Neural progenitor cell (in vitro differentiated cells): ENCODE measurements around the gene LCP1. TPM values are rescaled to one million over a fixed set of nuclear protein-coding genes. Genes with fewer than 3 reads are reported as not detected.
A peak's percentile ranks its signal among the peaks of the same experiment; 100 is the strongest.

Experiments
- DNase-seq: peaks from one replicate; pipeline ENCODE4 v3.0.0-alpha.2; 2016; ENCODE audit warnings: low spot score
- H2AFZ ChIP-seq: fragments of 200-600 bp; sonication (generic); replicated peaks from 2 replicates; pipeline ENCODE4 v1.6.1; 2016; ENCODE audit warnings: antibody characterized with exemption
- H3F3A ChIP-seq: fragments of 200-600 bp; sonication (generic); 2 replicates; pipeline ENCODE4 v1.6.1; 2016; ENCODE audit warnings: antibody characterized with exemption, low read depth
- H3K27ac ChIP-seq: fragments of 200-600 bp; sonication (generic); 2 replicates; pipeline ENCODE4 v1.5.1; 2016; ENCODE audit warnings: mild to moderate bottlenecking
- H3K27me3 ChIP-seq: fragments of 200-600 bp; sonication (generic); 2 replicates; pipeline ENCODE4 v1.6.1; 2016; ENCODE audit warnings: mild to moderate bottlenecking, moderate library complexity
- H3K36me3 ChIP-seq: fragments of 200-600 bp; sonication (generic); 2 replicates; pipeline ENCODE4 v1.5.1; 2016
- H3K4me1 ChIP-seq: fragments of 200-600 bp; sonication (generic); 2 replicates; pipeline ENCODE4 v1.6.1; 2016; ENCODE audit warnings: mixed run types
- H3K4me2 ChIP-seq: fragments of 200-600 bp; sonication (generic); 2 replicates; pipeline ENCODE4 v1.6.1; 2016
- H3K4me3 ChIP-seq: fragments of 200-600 bp; sonication (generic); 2 replicates; pipeline ENCODE4 v1.5.1; 2016
- H3K79me2 ChIP-seq: fragments of 200-600 bp; sonication (generic); 2 replicates; pipeline ENCODE4 v1.6.1; 2016; ENCODE audit warnings: low read depth
- H3K9ac ChIP-seq: fragments of 200-600 bp; sonication (generic); 2 replicates; pipeline ENCODE4 v1.6.1; 2016
- H3K9me3 ChIP-seq: fragments of 200-600 bp; sonication (generic); 2 replicates; pipeline ENCODE4 v1.5.1; 2016; ENCODE audit warnings: low read depth
- H4K20me1 ChIP-seq: fragments of 200-600 bp; sonication (generic); 2 replicates; pipeline ENCODE4 v1.6.1; 2016; ENCODE audit warnings: low read depth
- H3K27ac Mint-ChIP-seq: 3 replicates; pipeline ENCODE4 v1.8.0; 2021; ENCODE audit warnings: mixed read lengths
- H3K27me3 Mint-ChIP-seq: 2 replicates; pipeline ENCODE4 v1.8.0; 2022; ENCODE audit warnings: low read depth, mild to moderate bottlenecking, inconsistent platforms, moderate library complexity, mixed read lengths; ENCODE audit not compliant: insufficient read depth
- H3K36me3 Mint-ChIP-seq: 3 replicates; pipeline ENCODE4 v1.8.0; 2021; ENCODE audit warnings: mixed read lengths
- H3K4me1 Mint-ChIP-seq: 3 replicates; pipeline ENCODE4 v1.8.0; 2021; ENCODE audit warnings: mixed read lengths
- H3K4me3 Mint-ChIP-seq: 3 replicates; pipeline ENCODE4 v1.8.0; 2021; ENCODE audit warnings: mild to moderate bottlenecking, moderate library complexity, mixed read lengths
- H3K9me3 Mint-ChIP-seq: 3 replicates; pipeline ENCODE4 v1.8.0; 2020; ENCODE audit warnings: mixed read lengths
- CTCF ChIP-seq: fragments of 200-600 bp; sonication (generic); IDR thresholded peaks from 2 replicates; pipeline ENCODE4 v1.5.1; 2017; ENCODE audit warnings: antibody characterized with exemption, mild to moderate bottlenecking
- EZH2 ChIP-seq: fragments of 200-600 bp; sonication (generic); IDR thresholded peaks from 2 replicates; pipeline ENCODE4 v1.6.1; 2017; ENCODE audit warnings: antibody characterized with exemption, mild to moderate bottlenecking, moderate library complexity
- EZH2phosphoT487 ChIP-seq: fragments of 200-600 bp; sonication (generic); IDR thresholded peaks from 2 replicates; pipeline ENCODE4 v1.6.1; 2017; ENCODE audit warnings: antibody characterized with exemption
- total RNA-seq: library from RNA; depleted of rRNA; stranded (reverse); fragments of >200 nt; gene quantifications from 2 replicates; pipeline ENCODE4 v1.2.3, GENCODE V29; 2015; ENCODE audit warnings: low replicate concordance

LCP1 gene
- total RNA-seq, 1 donor from 2014 or later: 2.2 TPM

- H3K4me3 ChIP-seq: no peak overlapping the region
Observed at GRCh38 chr13:46152627-46153328, 29.2 kb downstream of the LCP1 start.

GRCh38 chr13:46150134-46150693 lies 31.8 kb downstream of the LCP1 start:
- no peak for DNase-seq
- Histone ChIP-seq H3K27ac (no peak overlapping the region), H3K27me3 (no peaks in the 10 kb centered on the region), H3K9ac (no peak overlapping the region), H3K79me2 (no peaks in the 10 kb centered on the region), H3K4me1 (no peaks in the 10 kb centered on the region), H3K4me2 (no peak overlapping the region), H4K20me1 (no peaks in the 10 kb centered on the region), H3K36me3 (no peaks in the 10 kb centered on the region), H3K4me3 (no peak overlapping the region), H3F3A (no peaks in the 10 kb centered on the region), H3K9me3 (no peaks in the 10 kb centered on the region), H2AFZ (no peak overlapping the region)
- Mint-ChIP-seq H3K4me3 (no peak overlapping the region), H3K36me3 (no peaks in the 10 kb centered on the region), H3K27ac (no peak overlapping the region), H3K4me1 (no peaks in the 10 kb centered on the region), H3K27me3 (no peaks in the 10 kb centered on the region), H3K9me3 (no peaks in the 10 kb centered on the region)
- TF ChIP-seq EZH2 (no peak), CTCF (no peak), EZH2phosphoT487 (no peak)

More at GRCh38 chr13:46152627-46153328, 29.2 kb downstream of the LCP1 start:
- Histone ChIP-seq H3K36me3 (no peaks in the 10 kb centered on the region), H3K27me3 (no peaks in the 10 kb centered on the region), H3F3A (no peaks in the 10 kb centered on the region), H3K79me2 (no peaks in the 10 kb centered on the region), H4K20me1 (no peaks in the 10 kb centered on the region), H3K9ac (no peak overlapping the region), H3K4me1 (no peaks in the 10 kb centered on the region), H3K9me3 (no peaks in the 10 kb centered on the region), H2AFZ (no peak overlapping the region), H3K27ac (no peak overlapping the region), H3K4me2 (no peak overlapping the region)
- H3K4me3 Mint-ChIP-seq: no peak overlapping the region
- no peaks in the 10 kb centered on the region for H3K4me1 Mint-ChIP-seq
- no peaks in the 10 kb centered on the region for H3K36me3 Mint-ChIP-seq
- TF ChIP-seq EZH2phosphoT487 (no peak), EZH2 (no peak), CTCF (no peak)
- no peaks in the 10 kb centered on the region for H3K9me3 Mint-ChIP-seq
- H3K27me3 Mint-ChIP-seq: no peaks in the 10 kb centered on the region
- no peak overlapping the region for H3K27ac Mint-ChIP-seq
- no peak for DNase-seq

GRCh38 chr13:46149272-46150133 lies 32.5 kb downstream of the LCP1 start:
- no peak overlapping the region for H3K4me3 ChIP-seq
- H3K27me3 Mint-ChIP-seq: no peaks in the 10 kb centered on the region
- no peak for TF ChIP-seq EZH2phosphoT487
- TF ChIP-seq CTCF: no peak
- TF ChIP-seq EZH2: no peak
- no peak overlapping the region for H3K4me2 ChIP-seq
- H3K36me3 ChIP-seq: no peaks in the 10 kb centered on the region
- no peaks in the 10 kb centered on the region for H3K79me2 ChIP-seq
- H2AFZ ChIP-seq: peak overlapping the region; percentile 22
- no peaks in the 10 kb centered on the region for H3K9me3 Mint-ChIP-seq
- no peaks in the 10 kb centered on the region for H3K9me3 ChIP-seq
- H3K9ac ChIP-seq: no peak overlapping the region
- no peaks in the 10 kb centered on the region for H3K36me3 Mint-ChIP-seq
- no peaks in the 10 kb centered on the region for H3F3A ChIP-seq
- H3K4me3 Mint-ChIP-seq: no peak overlapping the region
- H3K27ac ChIP-seq: no peak overlapping the region
- H3K4me1 Mint-ChIP-seq: no peaks in the 10 kb centered on the region
- DNase-seq: no peak
- no peaks in the 10 kb centered on the region for H3K27me3 ChIP-seq
- H4K20me1 ChIP-seq: no peaks in the 10 kb centered on the region
- H3K4me1 ChIP-seq: no peaks in the 10 kb centered on the region
- H3K27ac Mint-ChIP-seq: no peak overlapping the region
